Endothelial cell of umbilical vein (primary cell): ENCODE measurements around the gene FAM219A. TPM values are rescaled to one million over a fixed set of nuclear protein-coding genes. Genes with fewer than 3 reads are reported as not detected.

Source experiments
- BruUV-seq: library from RNA; stranded (reverse); fragments of 400-500 nt; replicated peaks from 2 replicates; lab custom pipeline; 2021; lab: Mats Ljungman, UMichigan
- CTCF ChIA-PET: fragments of 300-600, 350-600 bp; sonication (Branson Sonifier 250); formaldehyde crosslinking; loops from one replicate; lab custom pipeline; 2021; ENCODE audit warnings: antibody characterized with exemption, inconsistent platforms; lab: Charles Lee
- POLR2A ChIA-PET: fragments of 300-600, 350-600 bp; sonication (Branson Sonifier 250); formaldehyde crosslinking; loops from one replicate; lab custom pipeline; 2021; ENCODE audit warnings: antibody characterized with exemption, inconsistent platforms; lab: Charles Lee
- DNase-seq: peaks from one replicate; pipeline ENCODE4 v3.0.0-alpha.2; 2011; ENCODE audit warnings: low read depth, low spot score
- FAIRE-seq: peaks from 2 replicates; lab custom pipeline; 2011; peaks lifted over from hg19 to GRCh38; lab: Jason Lieb, UNC
- H2AFZ ChIP-seq: 2 replicates; pipeline ENCODE4 v1.6.0; 2012; ENCODE audit warnings: low read depth, low read length, control low read depth, inconsistent platforms
- H3K27ac ChIP-seq: 2 replicates; pipeline ENCODE4 v1.5.1; 2011; ENCODE audit warnings: low read depth, mild to moderate bottlenecking, control low read depth, low read length, moderate library complexity; ENCODE audit not compliant: insufficient read depth
- H3K27me3 ChIP-seq, 2 experiments: 2 replicates each; pipeline versions ENCODE4 v1.6.0 to v1.6.1; 2011; ENCODE audit warnings: low read length in 2 of 2, mixed read lengths in 1 of 2; ENCODE audit not compliant: control insufficient read depth in 2 of 2, insufficient read depth in 2 of 2
- H3K36me3 ChIP-seq, 2 experiments: 2 replicates in 1 of 2; 3 replicates in 1 of 2; pipeline ENCODE4 v1.5.1; 2011; ENCODE audit warnings: low read length in 2 of 2, mild to moderate bottlenecking in 1 of 2, moderate library complexity in 1 of 2; ENCODE audit not compliant: control insufficient read depth in 2 of 2, insufficient read depth in 2 of 2; ENCODE audit errors: extremely low read depth in 1 of 2
- H3K4me1 ChIP-seq: 3 replicates; pipeline ENCODE4 v1.5.1; 2011; ENCODE audit warnings: mild to moderate bottlenecking, low read length; ENCODE audit not compliant: control insufficient read depth, insufficient read depth; ENCODE audit errors: extremely low read depth
- H3K4me2 ChIP-seq: 2 replicates; pipeline ENCODE4 v1.6.1; 2011; ENCODE audit warnings: low read length, control low read depth, mixed read lengths; ENCODE audit not compliant: insufficient read depth
- H3K4me3 ChIP-seq, 3 experiments: fragments of 200-600 bp in 1 of 3; sonication (generic), shearing (Covaris generic) in 1 of 3; replicated peaks in 1 of 3; 2 replicates each; pipeline ENCODE4 v1.5.1; 2011 to 2016; ENCODE audit warnings: control low read depth in 3 of 3, low read length in 3 of 3, mild to moderate bottlenecking in 2 of 3, inconsistent platforms in 1 of 3, low read depth in 1 of 3, moderate library complexity in 1 of 3; ENCODE audit not compliant: insufficient read depth in 1 of 3
- H3K79me2 ChIP-seq: 2 replicates; pipeline ENCODE4 v1.6.0; 2012; ENCODE audit warnings: low read length, inconsistent platforms; ENCODE audit not compliant: control insufficient read depth, insufficient read depth
- H3K9ac ChIP-seq: replicated peaks from 2 replicates; pipeline ENCODE3; 2011; ENCODE audit warnings: low read length, control low read depth; ENCODE audit not compliant: insufficient read depth; ENCODE audit errors: extremely low read depth
- H3K9me1 ChIP-seq: replicated peaks from 3 replicates; pipeline ENCODE4 v1.6.0; 2011; ENCODE audit warnings: mild to moderate bottlenecking, low read length; ENCODE audit not compliant: control insufficient read depth, insufficient read depth; ENCODE audit errors: extremely low read depth
- H3K9me3 ChIP-seq: replicated peaks from 2 replicates; pipeline ENCODE4 v1.5.1; 2012; ENCODE audit warnings: low read length, inconsistent platforms; ENCODE audit not compliant: control insufficient read depth, insufficient read depth
- H4K20me1 ChIP-seq: replicated peaks from 2 replicates; pipeline ENCODE3; 2011; ENCODE audit warnings: mild to moderate bottlenecking, low read length; ENCODE audit not compliant: control insufficient read depth, insufficient read depth; ENCODE audit errors: extremely low read depth
- CTCF ChIP-seq, 2 donors: IDR thresholded peaks; 1 replicate in 1 of 2; 2 replicates in 1 of 2; pipeline ENCODE4 v1.5.1; 2011; ENCODE audit warnings: low read length in 2 of 2, mild to moderate bottlenecking in 2 of 2, moderate library complexity in 2 of 2, control low read depth in 1 of 2, inconsistent platforms in 1 of 2, low read depth in 1 of 2; ENCODE audit not compliant: insufficient read depth in 1 of 2; ENCODE audit errors: extremely low read depth in 1 of 2
- EZH2 ChIP-seq: IDR thresholded peaks from 2 replicates; pipeline ENCODE4 v1.6.1; 2012; ENCODE audit warnings: borderline replicate concordance, low read depth, mild to moderate bottlenecking, moderate library complexity, low read length, inconsistent platforms; ENCODE audit not compliant: severe bottlenecking
- FOS ChIP-seq: IDR thresholded peaks from 2 replicates; pipeline ENCODE4 v1.6.1; 2011; ENCODE audit warnings: mild to moderate bottlenecking, low read length, moderate library complexity, borderline replicate concordance; ENCODE audit not compliant: insufficient read depth
- GATA2 ChIP-seq: IDR thresholded peaks from 2 replicates; pipeline ENCODE4 v1.7.0; 2011; ENCODE audit warnings: low read depth, mild to moderate bottlenecking, moderate library complexity, mixed read lengths, low read length; ENCODE audit not compliant: insufficient read length, insufficient read depth
- JUN ChIP-seq: IDR thresholded peaks from 2 replicates; pipeline ENCODE4 v1.6.1; 2011; ENCODE audit warnings: borderline replicate concordance, low read depth; ENCODE audit not compliant: insufficient read length, insufficient read depth
- MAX ChIP-seq: IDR thresholded peaks from 2 replicates; pipeline ENCODE4 v1.6.1; 2011; ENCODE audit not compliant: insufficient read depth, insufficient read length
- MYC ChIP-seq: IDR thresholded peaks from one replicate; pipeline ENCODE4 v1.6.1; 2011; ENCODE audit warnings: mild to moderate bottlenecking, low read depth, low read length
- POLR2A ChIP-seq: IDR thresholded peaks from 2 replicates; pipeline ENCODE4 v1.6.1; 2012; ENCODE audit warnings: low read depth, mild to moderate bottlenecking, control low read depth, low read length
- POLR2AphosphoS5 ChIP-seq: IDR thresholded peaks from 2 replicates; pipeline ENCODE4 v1.6.1; 2012; ENCODE audit warnings: low read depth, mild to moderate bottlenecking, control low read depth, low read length, moderate library complexity; ENCODE audit not compliant: insufficient read depth
- dilution Hi-C: fragments of 300-500 bp; cut with MboI; formaldehyde crosslinking; loops from one replicate; pipeline ENCODE4 v1.15.0; 2019; ENCODE audit warnings: low sequenced_read_pairs; ENCODE audit not compliant: extremely low pct_ligation_motif_present
- intact Hi-C: fragments of 100-400 bp; cut with micrococcal nuclease; formaldehyde crosslinking; loops from one replicate; pipeline ENCODE4 v1.10.0; 2022
- polyA plus RNA-seq, 4 experiments: library from polyadenylated mRNA; depleted of rRNA in 3 of 4; stranded (reverse) in 3 of 4; unstranded in 1 of 4; fragments of >200 nt; gene quantifications; 2 replicates each; pipeline versions ENCODE4 v1.2.1 to v1.2.3, GENCODE V29; 2011 to 2012; ENCODE audit warnings: missing spikeins in 1 of 4
- total RNA-seq: library from RNA; stranded (reverse); gene quantifications from 2 replicates; pipeline ENCODE4 v1.2.3, GENCODE V29; 2021

Gene FAM219A
- total and polyA plus RNA-seq, 2 donors (not counting 3 experiments of a cell fraction or from before 2014, with no cell fraction given) = 18.1 to 35.7 TPM

- H3K9me3 ChIP-seq = no peaks in the 10 kb centered on the region
- no peak overlapping the region for H3K27ac ChIP-seq
- H3K9ac ChIP-seq = no peak overlapping the region
- no peak overlapping the region for H2AFZ ChIP-seq
- POLR2A ChIA-PET = no interaction called here
- TF ChIP-seq EZH2 = no peak
- no peak for TF ChIP-seq MAX
- TF ChIP-seq POLR2A = no peak
- TF ChIP-seq JUN = no peak
- no peak for TF ChIP-seq POLR2AphosphoS5
- no peak for TF ChIP-seq GATA2
- no peak for TF ChIP-seq MYC
- TF ChIP-seq FOS = no peak
- no peak for TF ChIP-seq CTCF (IDR thresholded peaks at IDR 0.05; ENCODE audit: extremely low read depth in 1 of 2, insufficient read depth in 1 of 2, low read depth in 1 of 2, low read length in 2 of 2)
- H3K79me2 ChIP-seq = no peaks in the 10 kb centered on the region
- no peak overlapping the region for H3K4me2 ChIP-seq
- DNase-seq (no peak), FAIRE-seq (no peak)
- no TSS peak for BruUV-seq
- dilution Hi-C loops = loop anchor here (25.0 kb wide), 1 partner anchor 111 kb away; the partner anchor contains the start of gene ENHO
- H3K4me3 ChIP-seq = no peak overlapping the region
- H4K20me1 ChIP-seq = no peaks in the 10 kb centered on the region
- peaks cover 0 to 29% of the 10 kb centered on the region in 2 experiments for H3K36me3 ChIP-seq
- H3K9me1 ChIP-seq = no peaks in the 10 kb centered on the region
- intact Hi-C loops = no loop called here
- CTCF ChIA-PET = interaction anchor here (1.2 kb wide), 1 partner anchor 204 kb away, joined by 3 read pairs; no protein-coding TSS in a partner anchor
- H3K27me3 ChIP-seq = no peaks in the 10 kb centered on the region
- no peaks in the 10 kb centered on the region for H3K4me1 ChIP-seq
Measured at GRCh38 chr9:34400686-34401602, 57.4 kb downstream of the FAM219A start.
